ENCODE results near the gene MAS1.

DNA sequence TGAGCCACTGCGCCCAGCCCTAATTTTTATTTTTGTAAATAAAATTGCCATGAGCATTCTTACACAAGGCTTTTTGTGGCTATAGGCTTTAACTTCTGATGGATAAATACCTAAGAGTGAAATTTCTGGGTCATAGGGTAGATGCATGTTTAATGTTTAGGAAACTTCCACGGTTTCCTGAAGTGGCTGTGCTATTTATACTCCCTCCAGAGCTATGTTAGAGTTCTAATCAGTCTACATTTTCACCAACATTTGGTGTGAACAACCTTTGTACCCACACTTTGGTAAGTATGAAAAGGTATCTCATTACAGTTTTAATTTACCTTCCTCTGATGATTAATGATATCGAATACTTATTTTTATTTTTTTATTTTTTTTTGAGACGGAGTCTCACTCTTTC lies 6.1 kb upstream of the MAS1 start:
- TF ChIP-seq RBM34 (IDR thresholded peaks at IDR 0.05; ENCODE audit: borderline replicate concordance, insufficient read depth, low read length) (no peak), RCOR1 (IDR thresholded peaks at IDR 0.05; ENCODE audit: borderline replicate concordance in 1 of 2, low read depth in 2 of 2, low read length in 2 of 2) (no peak), IRF2 (CRISPR knock-in tag; IDR thresholded peaks at IDR 0.05) (no peak)

Measured in K562 (cell line).